Peyer's patch (tissue), 4 donors: ENCODE results near the gene SGPL1.

Experiments used
- CTCF ChIP-seq, 6 experiments: fragments of 450-650 bp in 4 of 6; fragments of 200-600 bp in 2 of 6; sonication (generic) in 1 of 6; IDR thresholded peaks; one replicate each; pipeline ENCODE4 v1.5.1; 2017 to 2019; ENCODE audit warnings: antibody characterized with exemption in 6 of 6, mild to moderate bottlenecking in 3 of 6, moderate library complexity in 1 of 6
- POLR2A ChIP-seq, 2 donors: fragments of 450-650 bp; IDR thresholded peaks; one replicate each; pipeline ENCODE4 v1.5.1; 2017; ENCODE audit warnings: antibody characterized with exemption in 2 of 2, mild to moderate bottlenecking in 2 of 2, moderate library complexity in 2 of 2

GRCh38 chr10:70901276-70901878 is 85.6 kb downstream of the SGPL1 start:
- no peak for TF ChIP-seq CTCF (IDR thresholded peaks at IDR 0.05)
- no peak for TF ChIP-seq POLR2A (IDR thresholded peaks at IDR 0.05)
